GM12878 (cell line): ENCODE measurements around the gene CACTIN. TPM values are rescaled to one million over a fixed set of nuclear protein-coding genes. Genes with fewer than 3 reads are reported as not detected.

Source experiments
- ATAC-seq: fragments of 200-7000 bp; cut with Tn5 transposase; 3 replicates; pipeline ENCODE4 v1.9.1; 2020; ENCODE audit warnings: mild to moderate bottlenecking, moderate library complexity
- BruUV-seq: library from RNA; stranded (reverse); fragments of 400-500 nt; replicated peaks from 2 replicates; lab custom pipeline; 2021; lab: Mats Ljungman, UMichigan
- CTCF ChIA-PET: fragments of 300-600 bp; sonication (Branson Sonifier 250); formaldehyde crosslinking; extraction: SDS; loops from one replicate; lab custom pipeline; 2021; ENCODE audit warnings: inconsistent platforms; lab: Yijun Ruan, JAX
- POLR2A ChIA-PET: fragments of 350-600 bp; formaldehyde crosslinking; extraction: SDS; loops from one replicate; lab custom pipeline; 2021; ENCODE audit warnings: inconsistent platforms; lab: Charles Lee
- RAD21 ChIA-PET: fragments of 300-600 bp; sonication (Branson Sonifier 250); formaldehyde crosslinking; loops from one replicate; lab custom pipeline; 2023; ENCODE audit warnings: antibody characterized with exemption; ENCODE audit not compliant: unreplicated experiment; lab: Charles Lee
- SMC1A ChIA-PET: fragments of 300-600 bp; sonication (Branson Sonifier 250); formaldehyde crosslinking; loops from one replicate; lab custom pipeline; 2023; ENCODE audit not compliant: unreplicated experiment, uncharacterized antibody; lab: Charles Lee
- DNase-seq: peaks from one replicate; pipeline ENCODE4 v3.0.0-alpha.2; 2011; ENCODE audit warnings: low read depth, low spot score
- FAIRE-seq: peaks from 3 replicates; lab custom pipeline; 2011; peaks lifted over from hg19 to GRCh38; lab: Jason Lieb, UNC
- H2AFZ ChIP-seq: 2 replicates; pipeline ENCODE4 v1.6.0; 2011; ENCODE audit warnings: low read depth, low read length, control low read depth; ENCODE audit not compliant: control insufficient read depth
- H3K27ac ChIP-seq: 2 replicates; pipeline ENCODE4 v1.5.1; 2011; ENCODE audit warnings: control low read depth; ENCODE audit not compliant: control insufficient read depth, insufficient read depth
- H3K27me3 ChIP-seq, 2 experiments: replicated peaks in 1 of 2; 2 replicates each; pipeline versions ENCODE4 v1.6.0 to v1.6.1; 2011; ENCODE audit warnings: low read length in 1 of 2; ENCODE audit not compliant: control insufficient read depth in 2 of 2, insufficient read depth in 2 of 2
- H3K36me3 ChIP-seq, 2 experiments: 2 replicates each; pipeline ENCODE4 v1.5.1; 2011; ENCODE audit warnings: low read length in 1 of 2; ENCODE audit not compliant: control insufficient read depth in 2 of 2, insufficient read depth in 2 of 2
- H3K4me1 ChIP-seq: 2 replicates; pipeline ENCODE4 v1.6.1; 2011; ENCODE audit warnings: mild to moderate bottlenecking, low read length, moderate library complexity, mixed read lengths; ENCODE audit not compliant: control insufficient read depth, insufficient read depth
- H3K4me2 ChIP-seq: 2 replicates; pipeline ENCODE4 v1.6.0; 2011; ENCODE audit warnings: control low read depth; ENCODE audit not compliant: control insufficient read depth, insufficient read depth
- H3K4me3 ChIP-seq: fragments of 200-600 bp; sonication (generic); 2 replicates; pipeline ENCODE4 v1.5.1; 2016
- H3K79me2 ChIP-seq: 2 replicates; pipeline ENCODE4 v1.6.0; 2011; ENCODE audit warnings: low read length; ENCODE audit not compliant: control insufficient read depth, insufficient read depth
- H3K9ac ChIP-seq: 2 replicates; pipeline ENCODE4 v1.8.0; 2011; ENCODE audit warnings: low read length, control low read depth, mixed read lengths; ENCODE audit not compliant: control insufficient read depth, insufficient read depth
- H3K9me3 ChIP-seq: replicated peaks from 3 replicates; pipeline ENCODE4 v1.5.1; 2011; ENCODE audit warnings: mild to moderate bottlenecking, low read length; ENCODE audit not compliant: control insufficient read depth, insufficient read depth
- H4K20me1 ChIP-seq: 2 replicates; pipeline ENCODE4 v1.6.0; 2011; ENCODE audit not compliant: control insufficient read depth, insufficient read depth
- BACH1 ChIP-seq: fragments of 450-650 bp; IDR thresholded peaks from 2 replicates; pipeline ENCODE4 v1.6.1; 2017; ENCODE audit warnings: mild to moderate bottlenecking, borderline replicate concordance
- FOXM1 ChIP-seq: IDR thresholded peaks from 2 replicates; pipeline ENCODE4 v1.6.1; 2012; ENCODE audit warnings: low read depth, mild to moderate bottlenecking, inconsistent platforms, low read length, moderate library complexity
- IRF5 ChIP-seq: fragments of 450-650 bp; IDR thresholded peaks from 2 replicates; pipeline ENCODE4 v1.6.1; 2017; ENCODE audit warnings: borderline replicate concordance
- LARP7 ChIP-seq: fragments of 450-650 bp; IDR thresholded peaks from 2 replicates; pipeline ENCODE4 v1.6.1; 2017; ENCODE audit warnings: mild to moderate bottlenecking
- MAX ChIP-seq: IDR thresholded peaks from 2 replicates; pipeline ENCODE4 v1.6.1; 2012; ENCODE audit warnings: low read depth, low read length, improper control_type of control experiment
- MEF2A ChIP-seq: IDR thresholded peaks from 2 replicates; pipeline ENCODE4 v1.6.1; 2011; ENCODE audit warnings: low read depth, mild to moderate bottlenecking, low read length, moderate library complexity; ENCODE audit not compliant: insufficient read depth
- NBN ChIP-seq: fragments of 450-650 bp; IDR thresholded peaks from 2 replicates; pipeline ENCODE4 v1.6.1; 2016
- RBBP5 ChIP-seq: fragments of 200-600 bp; sonication (generic); conservative IDR thresholded peaks from 2 replicates; pipeline ENCODE4 v1.6.1; 2016
- SUZ12 ChIP-seq: fragments of 200-600 bp; sonication (generic); IDR thresholded peaks from one replicate; pipeline ENCODE4 v1.6.1; 2018; ENCODE audit warnings: antibody characterized with exemption, mild to moderate bottlenecking; ENCODE audit not compliant: unreplicated experiment
- ZBED1 ChIP-seq: IDR thresholded peaks from 2 replicates; pipeline ENCODE4 v1.6.1; 2016; ENCODE audit warnings: borderline replicate concordance
- ZBTB4 ChIP-seq: fragments of 450-650 bp; formaldehyde crosslinking; IDR thresholded peaks from 2 replicates; pipeline ENCODE4 v1.4.0; 2022; ENCODE audit warnings: mild to moderate bottlenecking, moderate library complexity
- ZNF207 ChIP-seq: fragments of 450-650 bp; IDR thresholded peaks from 2 replicates; pipeline ENCODE4 v1.6.1; 2014; ENCODE audit warnings: antibody characterized with exemption, mild to moderate bottlenecking, borderline replicate concordance
- ZNF274 ChIP-seq: IDR thresholded peaks from one replicate; pipeline ENCODE4 v1.8.0; 2011; ENCODE audit not compliant: insufficient read length, insufficient read depth
- WGBS: methylation state at CpG from one replicate; pipeline ENCODE4 v1.1.6; 2016; ENCODE audit warnings: low lambda C conversion rate; ENCODE audit not compliant: insufficient replicate concordance, insufficient coverage; ENCODE audit errors: missing lambda C conversion rate; 5-methylcytosine and 5-hydroxymethylcytosine counted together
- in situ Hi-C: fragments of 300-500 bp; cut with MboI; formaldehyde crosslinking; loops from 9 replicates; pipeline ENCODE4 v1.14.3; 2018; ENCODE audit warnings: mixed read lengths
- intact Hi-C: fragments of 100-400 bp; cut with micrococcal nuclease; formaldehyde crosslinking; loops from one replicate; pipeline ENCODE4 v1.14.2; 2022; ENCODE audit not compliant: unreplicated experiment
- polyA plus RNA-seq, 11 experiments: library from polyadenylated mRNA; depleted of rRNA in 4 of 11; unstranded in 6 of 11; stranded (reverse) in 5 of 11; fragments of >200 nt; fragmentation: Nextera tagmentation in 4 of 11; fragmentation: Illumina TruSeq in 1 of 11; extraction: Ambion mirVana in 4 of 11; extraction: Trizol in 1 of 11; gene quantifications; 1 replicate in 1 of 11; 2 replicates in 10 of 11; pipeline versions ENCODE4 v1.2.1 to v1.2.3, GENCODE V29; 2011 to 2016; ENCODE audit warnings: inconsistent platforms in 2 of 11, missing spikeins in 2 of 11, low read depth in 1 of 11
- total RNA-seq, 4 experiments: library from RNA; depleted of rRNA in 3 of 4; stranded (reverse); fragments of >200 nt in 3 of 4; fragmentation: Illumina TruSeq in 1 of 4; extraction: Trizol in 1 of 4; gene quantifications; 2 replicates each; pipeline versions ENCODE4 v1.2.1 to v1.2.3, GENCODE V29; 2013 to 2021

CACTIN gene
- total and polyA plus RNA-seq, 10 of the 15 experiments (the other 5 are each of a cell fraction or from before 2014, with no cell fraction given): 0.40 to 31.4 (median 12.5) TPM

DNA sequence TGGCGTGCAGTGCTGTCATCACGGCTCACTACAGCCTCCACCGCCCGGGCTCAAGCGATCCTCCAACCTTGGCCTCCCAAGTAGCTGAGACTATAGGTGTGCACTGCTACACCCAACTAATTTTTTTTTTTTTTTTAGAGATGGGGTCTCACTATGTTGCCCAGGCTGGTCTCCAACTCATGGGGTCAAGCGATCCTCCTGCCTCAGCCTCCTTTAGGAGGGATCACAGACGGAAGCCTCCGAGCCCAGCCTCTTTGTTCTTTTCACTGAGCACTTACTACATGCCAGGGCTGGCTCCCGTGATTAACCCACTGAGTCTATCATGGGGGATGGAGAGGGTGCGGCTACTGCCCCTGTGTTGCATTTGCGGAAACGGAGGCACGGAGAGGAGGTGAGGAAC is 12.9 kb upstream of the CACTIN start:
- no peak overlapping the region for H3K4me2 ChIP-seq

More for the DNA sequence above, 12.9 kb upstream of the CACTIN start:
- Histone ChIP-seq H3K4me3 (no peak overlapping the region), H2AFZ (no peak overlapping the region), H3K79me2 (no peaks in the 10 kb centered on the region), H3K36me3 (no peaks in the 10 kb centered on the region; a peak in 1 of 4 replicates), H3K27ac (no peak overlapping the region), H3K9me3 (no peaks in the 10 kb centered on the region), H3K9ac (no peak overlapping the region), H4K20me1 (no peaks in the 10 kb centered on the region), H3K4me1 (no peaks in the 10 kb centered on the region)
- 94% methylated on average over 13 of the region's 13 CpGs for WGBS
- ATAC-seq (no peak), DNase-seq (no peak)
- ChIA-PET RAD21 (no interaction called here), CTCF (no interaction called here), SMC1A (no interaction called here), POLR2A (no interaction called here)
- no TSS peak for BruUV-seq
- intact Hi-C loops: no loop called here
- no peak for TF ChIP-seq ZBTB4 (CRISPR knock-in tag)
- TF ChIP-seq MAX: no peak
- TF ChIP-seq BACH1: no peak
- no peak for TF ChIP-seq ZBED1
- no peak for TF ChIP-seq RBBP5
- no peak for TF ChIP-seq FOXM1
- TF ChIP-seq ZNF274: no peak
- no peak for TF ChIP-seq ZNF207
- no peak for TF ChIP-seq SUZ12
- TF ChIP-seq NBN: no peak
- TF ChIP-seq MEF2A: no peak
- TF ChIP-seq LARP7: no peak
- no peak for TF ChIP-seq IRF5
- TF ChIP-seq, all 136 proteins: peak for 0
- H3K27me3 ChIP-seq: no peaks in the 10 kb centered on the region
- FAIRE-seq: no peak
- in situ Hi-C loops: no loop called here
